NCI-H526 treated with DMSO at 0.1 percent for 48 hours (cell line): ENCODE measurements around the gene SPSB4.
"Not testable (repeated sequence)": the region's sequence is repeated elsewhere in the genome, so short reads cannot be mapped to it uniquely, and the experiment has no call there.

Source experiments
- DNase-seq: peaks from one replicate; lab custom pipeline; 2025; lab: John Stamatoyannopoulos, UW

Gene SPSB4

DNA sequence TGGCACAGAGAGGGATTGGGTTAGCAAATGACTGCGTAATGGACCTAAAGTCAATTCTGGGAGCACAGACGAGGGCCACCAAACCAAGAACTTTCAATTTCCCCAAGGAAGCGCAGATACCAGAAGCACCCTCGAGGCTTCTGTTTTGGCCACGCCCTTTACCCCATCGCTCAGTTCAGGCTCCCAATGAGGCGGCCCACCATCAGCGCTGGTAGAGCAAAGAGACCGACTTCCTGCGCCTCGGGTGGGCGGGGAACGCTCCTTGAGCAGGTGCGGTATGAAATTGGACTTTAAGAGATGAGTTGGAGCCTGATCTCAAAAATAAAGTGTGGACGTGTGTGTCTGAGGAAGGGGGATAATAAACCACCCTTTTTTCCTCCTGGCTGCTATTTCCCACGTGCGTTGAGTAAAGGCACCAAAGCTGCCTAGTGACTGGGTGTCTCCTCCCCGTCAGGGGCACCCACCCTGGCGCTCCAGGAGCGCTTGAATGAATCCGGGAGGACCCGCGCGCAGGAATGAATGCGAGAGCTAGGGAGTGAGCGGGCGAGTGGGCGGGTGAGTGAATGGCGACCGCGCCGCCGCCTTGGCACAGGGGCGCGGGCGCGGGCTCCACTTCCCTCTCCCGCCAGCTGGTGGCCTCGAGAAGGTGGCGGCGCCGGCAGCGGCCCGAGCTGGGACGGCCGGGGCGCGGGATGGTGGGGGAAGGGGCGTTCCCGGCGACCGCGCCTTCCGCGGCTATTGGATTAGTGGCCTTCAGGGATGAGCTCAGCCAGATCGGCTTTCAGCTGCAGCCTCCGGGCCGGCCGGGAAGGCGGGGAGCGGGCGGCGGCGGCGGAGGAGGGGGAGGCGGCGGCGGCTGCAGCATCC, at the start of gene SPSB4:
Gene SPSB4 (plus strand): TSS at position 772 of the 867 bp plus-strand sequence. CDS start 14,758 bp downstream, outside the sequence.
- peak; percentile 54 for DNase-seq

DNA sequence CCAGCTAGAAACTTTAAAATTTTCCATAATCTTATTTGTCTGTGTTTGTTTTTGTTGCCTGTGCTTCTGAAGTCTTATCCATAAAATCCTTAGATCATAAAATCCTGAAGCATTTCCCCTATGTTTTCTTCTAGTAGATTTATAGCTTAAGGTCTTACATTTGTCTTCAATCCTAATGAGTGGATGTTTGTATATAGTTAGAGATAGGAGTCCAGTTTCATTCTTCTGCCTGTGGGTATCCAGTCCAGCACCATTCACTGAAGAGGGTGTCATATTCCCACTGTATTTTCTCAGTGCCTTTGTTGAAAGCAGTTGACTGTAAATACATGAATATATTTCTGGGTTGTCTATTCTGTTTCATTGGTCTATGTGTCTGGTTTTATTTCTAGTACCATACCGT, 44.8 kb upstream of the SPSB4 start:
- no peak for DNase-seq

DNA sequence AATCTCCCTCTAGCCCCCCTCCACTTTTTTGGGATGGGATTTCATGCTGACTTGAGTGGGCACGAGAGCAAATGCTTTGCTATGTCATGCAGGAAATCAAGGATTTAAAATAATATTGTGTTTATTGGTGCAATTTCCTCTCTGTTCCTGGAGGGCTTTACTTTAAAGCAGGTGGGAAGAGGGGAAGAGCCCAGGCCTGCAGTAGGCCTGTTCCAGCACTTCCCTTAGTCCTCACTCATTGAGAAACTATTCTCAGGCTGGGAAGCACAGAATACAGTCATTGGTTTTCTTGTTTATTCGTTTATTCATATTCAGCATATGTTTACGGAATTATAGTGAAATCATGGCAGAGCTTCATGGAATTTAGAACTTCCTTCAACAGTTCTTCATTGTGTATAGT, 41.7 kb upstream of the SPSB4 start:
- no peak for DNase-seq

DNA sequence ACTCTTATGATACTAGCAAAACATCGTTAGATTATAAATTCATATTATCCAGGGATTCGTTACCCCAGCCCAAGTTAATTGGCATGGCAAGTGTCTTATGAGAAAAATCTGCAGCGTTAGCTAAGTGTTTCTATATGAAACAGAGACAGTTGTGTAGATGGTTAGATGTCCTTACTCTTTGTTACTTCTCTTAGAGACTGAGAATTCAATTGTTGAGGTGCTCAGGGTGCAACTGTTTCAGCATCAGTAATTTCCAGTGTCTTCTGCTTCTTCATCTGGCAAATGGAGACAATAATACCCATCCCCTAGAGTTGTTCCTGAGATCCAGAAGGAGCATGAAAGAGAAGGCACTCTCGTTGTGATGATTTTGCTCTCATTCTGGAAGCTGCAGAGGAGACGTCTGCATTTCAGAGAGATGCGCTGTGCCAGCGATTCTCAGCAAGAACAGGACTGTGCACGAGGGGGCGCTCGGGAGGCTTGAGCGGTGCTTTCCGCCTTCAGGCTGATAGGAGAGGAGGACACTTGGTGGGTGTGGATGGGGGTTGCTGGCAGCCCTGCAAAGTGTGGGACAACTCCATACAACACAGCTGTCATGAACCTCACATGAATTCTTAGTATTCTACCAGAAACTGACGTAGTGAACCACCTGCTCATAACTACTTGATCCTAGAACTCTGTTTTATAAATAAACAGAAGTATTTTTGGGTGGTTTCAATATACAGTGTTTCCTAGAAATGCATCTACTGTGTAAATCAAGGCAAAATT, 39.7 kb upstream of the SPSB4 start:
- DNase-seq, result peak; percentile 52

DNA sequence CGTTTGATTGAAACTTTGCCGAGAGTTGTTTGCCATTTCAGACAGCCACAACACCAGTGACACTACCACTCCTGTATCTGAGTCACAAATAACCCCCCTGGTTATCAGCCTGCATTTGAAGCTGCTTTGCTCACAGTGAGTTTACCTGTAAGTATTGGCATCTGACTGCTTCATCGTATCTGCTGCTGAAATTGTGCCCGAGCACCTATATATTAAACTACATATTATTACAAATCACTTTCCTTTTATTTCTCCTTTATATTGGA, 39.2 kb upstream of the SPSB4 start:
- DNase-seq, result no peak

DNA sequence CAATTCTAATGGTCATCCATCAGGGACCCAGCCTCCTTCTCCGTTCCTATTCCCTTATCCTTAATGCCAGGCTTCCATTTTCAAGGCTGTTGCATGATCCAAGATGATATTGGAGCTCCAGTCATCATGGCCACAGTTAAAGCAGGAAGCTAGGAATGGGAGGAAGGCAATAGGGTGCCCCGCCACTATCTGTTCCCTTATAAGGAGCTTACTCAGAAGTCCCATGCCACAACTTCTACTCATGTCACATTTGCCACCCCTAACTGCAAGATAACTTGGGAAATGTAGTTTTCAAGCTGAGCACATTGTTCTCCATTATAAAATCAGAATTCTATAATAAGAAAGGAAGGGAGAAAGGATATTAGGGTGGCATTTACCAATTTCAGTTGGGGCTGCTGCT, 38.6 kb upstream of the SPSB4 start:
- no peak for DNase-seq

DNA sequence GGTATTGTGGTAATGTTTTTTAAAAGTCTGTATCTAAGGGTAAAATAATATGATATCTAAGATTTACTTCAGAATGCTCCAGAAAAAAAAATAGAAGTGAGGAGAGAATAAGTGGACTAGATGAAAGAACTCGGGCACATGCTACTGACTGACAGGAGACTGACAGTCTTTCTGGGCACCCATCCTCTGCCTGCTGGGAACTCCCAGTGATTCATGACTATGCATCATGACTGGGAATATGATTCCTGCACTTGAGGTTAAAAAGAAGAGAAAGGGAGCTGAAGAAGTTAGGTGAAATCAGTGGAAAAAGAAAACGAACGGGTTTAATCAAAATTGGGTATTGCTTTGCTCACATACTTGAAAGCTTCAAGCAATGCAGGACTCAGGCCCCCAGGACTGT, 35.7 kb upstream of the SPSB4 start:
- no peak for DNase-seq

DNA sequence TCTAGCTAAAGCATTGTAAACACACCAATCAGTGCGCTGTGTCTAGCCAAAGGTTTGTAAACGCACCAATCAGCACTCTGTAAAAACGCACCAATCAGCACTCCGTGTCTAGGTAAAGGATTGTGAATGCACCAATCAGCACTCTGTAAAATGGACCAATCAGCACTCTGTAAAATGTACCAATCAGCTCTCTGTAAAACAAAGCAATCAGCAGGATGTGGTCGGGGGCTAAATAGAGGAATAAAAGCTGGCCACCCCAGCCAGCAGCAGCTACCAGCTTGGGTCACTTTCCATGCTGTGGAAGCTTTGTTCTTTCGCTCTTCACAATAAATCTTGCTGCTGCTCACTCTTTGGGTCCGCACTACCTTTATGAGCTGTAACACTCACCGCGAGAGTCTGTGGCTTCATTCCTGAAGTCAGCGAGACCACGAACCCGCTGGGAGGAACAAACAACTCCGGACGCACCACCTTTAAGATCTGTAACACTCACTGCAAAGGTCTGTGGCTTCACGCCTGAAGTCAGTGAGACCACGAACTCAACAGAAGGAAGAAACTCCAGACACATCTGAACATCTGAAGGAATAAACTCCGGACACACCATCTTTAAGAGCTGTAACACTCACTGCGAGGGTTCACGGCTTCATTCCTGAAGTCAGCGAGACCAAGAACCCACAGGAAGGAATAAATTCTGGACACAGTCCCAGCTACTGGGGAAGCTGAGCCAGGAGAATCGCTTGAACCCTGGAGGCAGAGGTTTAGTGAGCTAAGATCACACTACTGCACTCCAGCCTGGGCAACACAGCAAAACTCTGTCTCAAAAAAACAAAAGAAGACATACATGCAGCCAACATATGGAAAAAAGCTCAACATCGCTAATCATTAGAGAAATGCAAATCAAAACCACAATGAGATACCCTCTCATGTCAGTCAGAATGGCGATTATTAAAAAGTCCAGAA, 33.5 kb upstream of the SPSB4 start:
- not testable (repeated sequence) for DNase-seq

DNA sequence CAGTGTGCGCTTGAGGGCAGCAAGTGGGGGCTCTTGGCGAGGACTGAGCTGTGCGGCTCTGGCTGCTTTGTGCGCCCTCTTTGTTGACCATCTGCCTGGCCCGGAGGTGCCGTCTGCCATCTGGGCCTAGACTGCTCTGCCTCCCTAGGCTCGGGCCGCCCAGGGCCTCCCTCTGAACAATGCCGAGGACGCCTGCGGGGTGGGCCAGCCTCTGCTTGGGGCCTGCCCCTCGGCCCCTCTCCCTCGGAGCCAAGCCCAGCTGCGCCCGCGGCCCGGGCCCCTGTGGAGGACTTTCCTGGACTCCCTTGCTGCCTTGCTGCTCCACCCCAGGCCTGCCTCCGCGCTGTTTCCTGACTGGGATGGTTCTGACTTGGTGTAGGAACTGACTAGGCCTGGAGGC, 31.9 kb upstream of the SPSB4 start:
- no peak for DNase-seq

DNA sequence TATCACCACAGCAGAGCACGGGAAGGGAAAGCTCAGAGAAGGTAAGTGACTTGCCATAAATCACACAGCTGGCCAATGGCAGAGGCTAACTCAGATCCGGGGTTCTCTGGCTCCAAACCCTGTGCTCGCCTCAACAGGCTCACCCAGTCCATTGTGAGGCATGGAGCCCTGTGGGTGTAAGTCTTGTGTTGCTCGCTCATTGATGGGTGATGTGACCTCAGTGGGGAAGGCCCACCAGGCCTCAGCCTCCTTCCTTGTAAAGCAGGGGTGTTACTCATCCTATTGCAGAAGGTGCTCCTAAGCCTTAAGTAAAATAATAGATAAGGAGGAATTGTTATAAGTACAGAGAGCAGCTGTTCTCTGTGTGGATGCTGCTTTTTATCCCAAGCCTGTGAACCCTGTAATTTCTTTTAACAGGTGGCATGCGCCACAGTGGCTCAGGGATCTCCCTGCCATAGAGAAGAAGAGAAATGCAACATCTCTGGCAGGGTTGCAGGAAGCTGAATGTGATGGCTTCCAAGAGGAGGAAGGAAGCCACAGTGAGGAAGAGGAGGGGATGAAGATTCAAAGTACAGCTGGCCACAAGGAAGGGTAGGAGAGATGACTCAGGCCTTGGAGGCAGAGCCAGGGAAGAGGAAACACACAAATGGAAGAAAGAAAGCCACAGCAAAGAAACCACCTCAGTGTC, 30.9 kb upstream of the SPSB4 start:
- no peak for DNase-seq

DNA sequence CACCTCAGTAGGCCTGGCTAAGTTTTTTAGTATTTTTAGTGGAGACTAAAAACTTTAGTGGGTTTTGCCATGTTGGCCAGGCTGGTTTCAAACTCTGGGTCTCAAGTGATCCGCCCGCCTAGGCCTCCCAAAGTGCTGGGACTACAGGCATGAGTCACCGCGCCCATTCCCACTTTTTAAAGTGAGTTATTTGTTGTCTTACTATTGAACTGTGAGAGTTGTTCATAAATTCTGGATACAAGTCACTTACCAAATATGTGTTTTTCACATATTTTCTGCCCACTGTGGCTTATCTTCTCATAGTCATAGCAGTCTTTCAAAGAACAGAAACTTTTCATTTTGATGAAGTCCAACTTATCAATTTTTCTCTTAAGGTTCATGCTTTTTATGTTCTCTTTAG, 29.9 kb upstream of the SPSB4 start:
- DNase-seq, result no peak

DNA sequence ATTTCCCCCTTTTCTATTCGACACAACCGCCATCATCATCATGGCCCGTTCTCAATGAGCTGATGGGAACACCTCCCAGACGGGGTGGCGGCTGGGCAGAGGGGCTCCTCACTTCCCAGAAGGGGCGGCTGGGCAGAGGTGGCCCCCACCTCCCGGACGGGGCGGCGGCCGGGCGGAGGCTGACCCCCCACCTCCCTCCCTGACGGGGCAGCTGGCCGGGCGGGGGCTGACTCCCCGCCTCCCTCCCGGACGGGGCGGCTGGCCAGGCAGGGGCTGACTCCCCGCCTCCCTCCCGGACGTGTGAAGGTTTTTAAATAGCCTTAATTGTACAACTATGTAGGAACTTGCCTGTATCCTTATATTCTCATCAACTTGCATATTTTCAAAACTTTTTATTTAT, 20.9 kb upstream of the SPSB4 start:
- no peak for DNase-seq

DNA sequence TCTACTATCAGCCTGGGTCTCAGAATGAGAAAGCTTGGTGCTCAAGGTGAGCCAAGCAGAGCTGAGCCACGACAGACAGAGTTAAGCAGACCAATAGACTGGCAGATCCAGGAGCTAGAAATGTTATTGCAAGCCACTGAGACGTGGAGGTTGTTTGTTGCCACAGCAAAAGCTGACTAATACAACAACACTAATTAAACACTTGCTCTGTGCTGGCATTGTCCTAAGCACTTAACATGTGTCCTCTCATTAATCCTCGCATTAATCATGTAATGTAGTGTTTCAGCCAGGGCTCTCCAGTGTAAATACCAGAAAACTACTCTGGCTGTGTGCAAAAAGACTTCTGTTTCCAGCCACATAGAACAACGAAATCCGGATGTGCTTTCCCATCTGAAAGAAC, 11.6 kb upstream of the SPSB4 start:
- DNase-seq, result no peak

DNA sequence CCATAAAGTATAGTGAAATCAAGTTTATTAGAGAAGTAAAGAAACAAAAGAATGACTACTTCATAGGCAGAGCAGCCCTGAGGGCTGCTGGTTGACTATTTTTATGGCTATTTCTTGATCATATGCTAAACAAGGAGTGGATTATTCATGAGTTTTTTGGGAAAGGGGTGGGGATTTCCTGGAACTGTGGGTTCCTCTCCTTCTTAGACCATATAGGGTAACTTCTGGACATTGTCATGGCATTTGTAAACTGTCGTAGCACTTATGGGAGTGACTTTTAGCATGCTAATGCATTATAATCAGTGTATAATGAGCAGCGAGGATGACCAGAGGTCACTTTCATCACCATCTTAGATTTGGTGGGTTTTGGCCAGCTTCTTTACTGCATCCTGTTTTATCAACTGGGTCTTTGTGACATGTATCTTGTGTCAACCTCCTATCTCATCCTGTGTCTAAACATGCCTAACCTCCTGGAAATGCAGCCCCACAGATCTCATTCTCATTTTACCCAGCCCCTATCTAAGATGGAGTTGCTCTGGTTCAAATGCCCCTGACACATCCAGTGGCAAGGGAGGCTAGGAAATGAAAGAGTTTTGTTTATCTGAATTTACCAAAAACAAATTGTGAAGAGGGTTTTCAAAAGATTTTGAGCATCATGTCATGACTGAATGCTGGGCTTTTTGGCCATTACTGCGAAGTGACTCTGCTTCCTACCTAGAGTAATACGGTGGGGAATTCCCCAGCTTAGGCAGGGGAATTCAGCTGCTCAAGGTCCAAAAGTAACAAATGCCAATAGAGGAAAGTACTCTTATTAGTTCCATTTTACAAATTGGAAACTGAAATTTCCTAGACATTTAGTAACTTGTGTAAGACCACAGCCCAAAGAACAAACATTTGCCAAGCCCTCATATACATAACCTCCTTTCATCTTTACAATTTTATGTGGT, 6.2 kb upstream of the SPSB4 start:
- no peak for DNase-seq

DNA sequence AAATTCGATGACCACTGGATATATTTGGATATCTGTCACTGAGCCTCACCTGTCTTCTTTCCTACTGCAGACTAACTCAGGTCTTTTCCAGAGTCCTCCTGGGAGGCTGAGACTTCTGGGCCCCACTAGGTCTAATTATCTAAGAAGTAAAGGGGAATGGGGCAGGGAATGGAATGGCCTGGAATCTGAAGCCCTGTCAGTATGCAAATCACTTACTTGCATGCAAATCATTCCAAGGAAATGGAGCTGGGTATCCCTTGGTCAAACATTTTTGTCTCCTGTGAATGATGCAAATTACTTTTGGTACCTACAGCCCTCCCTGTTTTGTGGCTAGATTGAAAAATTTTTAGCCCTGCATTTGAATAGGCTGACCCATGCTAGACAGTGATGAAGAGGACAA, 5.3 kb upstream of the SPSB4 start:
- DNase-seq, result peak; percentile 93

DNA sequence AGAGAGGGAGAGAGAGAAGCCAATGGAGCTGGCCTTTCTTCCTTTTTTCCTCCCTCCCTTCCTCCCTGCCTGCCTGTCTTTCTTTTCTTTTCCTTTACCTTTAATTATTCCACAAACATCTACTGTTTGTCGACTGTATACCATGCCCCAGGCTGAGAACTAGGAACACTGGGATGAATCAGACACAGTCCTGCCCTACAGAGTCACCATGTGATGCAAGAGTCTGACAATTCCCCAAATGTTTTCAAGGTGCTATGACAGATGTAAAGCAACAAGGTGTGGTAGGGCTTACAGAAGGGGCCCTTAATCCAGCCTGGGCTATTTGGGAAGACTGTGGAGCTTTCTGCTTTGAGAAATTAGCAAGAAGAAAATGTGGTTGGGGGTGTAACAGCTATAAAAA, 4.0 kb upstream of the SPSB4 start:
- DNase-seq, result no peak

DNA sequence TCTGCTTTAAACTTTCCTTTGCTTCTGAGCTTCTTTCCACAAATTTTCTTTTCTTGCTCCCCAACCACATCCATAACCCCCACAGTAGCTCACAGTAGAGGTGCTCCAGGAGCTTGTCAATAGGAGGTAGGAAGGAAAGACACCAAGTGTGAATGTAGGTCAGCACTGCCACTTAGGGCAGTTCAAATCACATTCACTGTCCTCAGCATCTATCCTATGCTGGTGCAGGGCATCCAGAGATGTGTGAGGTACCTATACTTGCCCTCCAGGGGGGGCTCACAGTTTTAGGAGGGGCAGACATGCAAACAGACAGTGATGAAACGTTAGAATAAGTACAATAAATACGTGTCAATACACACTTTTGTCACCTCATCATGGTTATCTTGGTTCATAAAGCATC, 1.5 kb upstream of the SPSB4 start:
- DNase-seq, result no peak

DNA sequence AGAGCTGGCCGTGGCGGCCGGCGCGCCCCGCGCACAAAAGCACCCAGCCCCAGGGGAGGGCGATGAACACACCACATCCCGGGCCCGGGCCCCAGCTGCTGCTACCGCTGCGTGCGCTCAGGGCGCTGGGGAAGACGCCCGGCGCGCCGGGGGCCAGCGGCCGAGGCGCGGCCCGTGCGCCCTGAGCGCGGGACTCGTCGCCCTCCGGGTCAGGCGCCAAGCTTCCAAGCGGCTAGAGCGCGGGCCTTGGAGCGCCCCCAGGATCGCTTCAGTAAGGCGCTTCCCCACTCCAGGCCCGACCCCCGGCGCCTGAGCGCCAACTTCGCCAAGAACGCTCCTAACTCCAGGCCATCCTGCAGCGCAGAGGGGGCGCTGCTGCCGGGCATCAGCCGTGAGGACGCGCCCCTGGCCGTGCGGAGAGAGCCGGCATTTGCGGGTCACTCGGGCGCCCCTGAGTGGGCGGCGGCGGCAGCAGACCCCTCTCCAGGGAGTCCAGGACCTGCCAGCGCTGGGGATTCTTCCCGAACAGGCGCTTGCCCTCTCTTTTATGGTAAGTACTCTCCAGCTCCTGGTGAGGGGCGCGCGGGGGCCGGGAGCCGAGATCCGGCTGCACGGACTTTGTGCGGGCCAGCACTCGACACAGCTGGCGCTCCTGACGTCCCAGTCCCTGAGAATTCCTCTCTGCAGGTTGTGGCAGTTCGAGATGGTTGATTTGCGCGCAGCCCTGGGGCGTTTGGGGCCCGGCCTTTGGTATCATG, 475 bp downstream of the SPSB4 start:
- DNase-seq, result no peak

DNA sequence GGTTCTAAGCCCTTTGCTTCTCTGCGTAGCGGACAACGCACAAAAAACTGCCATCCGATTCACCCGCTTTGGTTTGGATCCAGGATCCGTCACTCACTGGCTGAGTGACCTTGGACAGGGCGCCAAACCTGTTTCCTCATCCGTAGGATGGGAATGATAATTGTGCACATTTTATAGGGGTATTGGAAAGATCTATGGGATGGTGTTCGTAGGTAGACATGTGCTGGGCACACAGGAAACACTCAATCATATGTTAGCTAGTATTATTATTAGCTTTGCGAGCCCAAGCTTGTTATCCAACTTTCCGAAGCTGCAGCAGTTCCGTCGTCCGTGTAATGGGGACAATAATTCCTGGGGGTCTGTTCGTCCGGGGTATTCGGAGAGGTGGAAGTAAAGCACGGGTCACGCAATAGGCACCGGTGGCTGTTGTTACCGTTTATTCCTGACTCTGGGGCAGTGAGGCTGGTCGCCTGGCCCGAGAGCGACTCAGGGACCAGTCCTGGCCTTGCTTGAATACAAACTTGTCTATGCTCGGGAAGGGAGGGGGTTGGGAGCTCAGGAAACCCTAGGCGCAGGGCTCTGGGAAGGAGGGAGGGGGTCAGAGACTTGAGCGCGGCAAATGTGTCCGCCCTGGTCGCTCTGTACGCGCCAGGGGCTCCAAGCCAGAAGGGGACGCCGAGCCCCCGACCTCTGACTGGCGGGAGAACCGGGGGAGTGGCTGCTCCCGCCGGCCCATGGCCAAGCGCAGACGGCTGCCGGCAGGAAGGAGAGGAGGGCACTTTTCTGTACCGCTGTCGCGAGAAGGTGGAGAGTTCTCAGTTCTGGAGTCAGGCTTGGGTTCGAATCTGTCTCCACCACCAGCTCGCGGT, 1.3 kb downstream of the SPSB4 start:
- no peak for DNase-seq
